WTC11 (cell line): Measurements from ENCODE around the gene COL6A5. TPM values are rescaled to one million over a fixed set of nuclear protein-coding genes. Genes with fewer than 3 reads are reported as not detected.
"Not testable (repeated sequence)": the region's sequence is repeated elsewhere in the genome, so short reads cannot be mapped to it uniquely, and the experiment has no call there.

Experiments
- ATAC-seq: fragments of 200-7000 bp; cut with Tn5 transposase; 2 replicates; pipeline ENCODE4 v1.10.0; 2021; ENCODE audit warnings: mild to moderate bottlenecking, moderate library complexity
- CTCF ChIA-PET: fragments of 300-600 bp; sonication (Branson Sonifier 250); formaldehyde crosslinking; loops from one replicate; lab custom pipeline; 2021; ENCODE audit warnings: antibody characterized with exemption; lab: Charles Lee
- POLR2A ChIA-PET: fragments of 350-600 bp; sonication (Branson Sonifier 250); formaldehyde crosslinking; loops from one replicate; lab custom pipeline; 2021; ENCODE audit warnings: antibody characterized with exemption; lab: Charles Lee
- DNase-seq: peaks from one replicate; pipeline ENCODE4 v3.0.0; 2021; ENCODE audit warnings: low spot score
- H3K27ac Mint-ChIP-seq: 2 replicates; pipeline ENCODE4 v1.8.0; 2021; ENCODE audit warnings: mixed read lengths
- H3K27me3 Mint-ChIP-seq: 2 replicates; pipeline ENCODE4 v1.8.0; 2021; ENCODE audit warnings: low read depth, mild to moderate bottlenecking, moderate library complexity, mixed read lengths
- H3K36me3 Mint-ChIP-seq: 2 replicates; pipeline ENCODE4 v1.8.0; 2021; ENCODE audit warnings: mixed read lengths
- H3K4me1 Mint-ChIP-seq: 2 replicates; pipeline ENCODE4 v1.8.0; 2022; ENCODE audit warnings: mixed read lengths
- H3K4me3 Mint-ChIP-seq: 2 replicates; pipeline ENCODE4 v1.8.0; 2021; ENCODE audit warnings: mild to moderate bottlenecking, moderate library complexity, mixed read lengths
- H3K9me3 Mint-ChIP-seq: 2 replicates; pipeline ENCODE4 v1.8.0; 2021; ENCODE audit warnings: mixed read lengths
- ATF1 ChIP-seq: sonication (generic); formaldehyde crosslinking; IDR thresholded peaks from 2 replicates; pipeline ENCODE4 v1.8.1; 2023; ENCODE audit warnings: mild to moderate bottlenecking, moderate library complexity, missing genetic modification reagents
- CDX4 ChIP-seq: fragments of 250-450 bp; sonication (Bioruptor Pico); IDR thresholded peaks from 2 replicates; pipeline ENCODE4 v1.9.0; 2021; ENCODE audit warnings: moderate library complexity, mild to moderate bottlenecking, inconsistent platforms, borderline replicate concordance
- CREB1 ChIP-seq: sonication (generic); formaldehyde crosslinking; IDR thresholded peaks from 2 replicates; pipeline ENCODE4 v1.8.0; 2023; ENCODE audit warnings: mild to moderate bottlenecking, missing genetic modification reagents
- JUN ChIP-seq: sonication (generic); formaldehyde crosslinking; IDR thresholded peaks from 2 replicates; pipeline ENCODE4 v1.8.0; 2023; ENCODE audit warnings: mild to moderate bottlenecking, missing genetic modification reagents
- MXD4 ChIP-seq: fragments of 250-450 bp; sonication (Bioruptor Pico); IDR thresholded peaks from 2 replicates; pipeline ENCODE4 v1.8.0; 2021; ENCODE audit warnings: mild to moderate bottlenecking, moderate library complexity, borderline replicate concordance
- RELA ChIP-seq: sonication (generic); formaldehyde crosslinking; IDR thresholded peaks from 2 replicates; pipeline ENCODE4 v1.8.1; 2022; ENCODE audit warnings: missing genetic modification reagents, mild to moderate bottlenecking, borderline replicate concordance
- ZNF263 ChIP-seq: sonication (generic); formaldehyde crosslinking; IDR thresholded peaks from 2 replicates; pipeline ENCODE4 v1.8.1; 2022; ENCODE audit warnings: low read depth, mild to moderate bottlenecking, moderate library complexity, missing genetic modification reagents
- ZNF416 ChIP-seq: fragments of 250-450 bp; sonication (Bioruptor Pico); IDR thresholded peaks from 2 replicates; pipeline ENCODE4 v1.9.0; 2021; ENCODE audit warnings: mild to moderate bottlenecking, inconsistent platforms
- ZNF423 ChIP-seq: fragments of 250-450 bp; sonication (Bioruptor Pico); IDR thresholded peaks from 2 replicates; pipeline ENCODE4 v2.1.2; 2022; ENCODE audit warnings: mild to moderate bottlenecking, moderate library complexity
- total RNA-seq: library from RNA; stranded (reverse); gene quantifications from 3 replicates; pipeline ENCODE4 v1.2.3, GENCODE V29; 2021
- TF ChIP-seq, protein P1 (sequence below): sonication (generic); formaldehyde crosslinking; IDR thresholded peaks from 2 replicates; pipeline ENCODE4 v1.8.0; 2023; ENCODE audit warnings: missing genetic modification reagents, mild to moderate bottlenecking, borderline replicate concordance
- TF ChIP-seq, protein P2 (sequence below): sonication (generic); formaldehyde crosslinking; IDR thresholded peaks from 2 replicates; pipeline ENCODE4 v1.8.1; 2023; ENCODE audit warnings: mild to moderate bottlenecking, missing genetic modification reagents
- TF ChIP-seq, protein P3 (sequence below): sonication (generic); formaldehyde crosslinking; IDR thresholded peaks from 2 replicates; pipeline ENCODE4 v1.8.0; 2022; ENCODE audit warnings: mild to moderate bottlenecking, missing genetic modification reagents
- TF ChIP-seq, protein P4 (sequence below): sonication (generic); formaldehyde crosslinking; IDR thresholded peaks from 2 replicates; pipeline ENCODE4 v1.8.1; 2022; ENCODE audit warnings: mild to moderate bottlenecking, missing genetic modification reagents, moderate library complexity, borderline replicate concordance
- TF ChIP-seq, protein P5 (sequence below): sonication (generic); formaldehyde crosslinking; IDR thresholded peaks from 2 replicates; pipeline ENCODE4 v1.8.0; 2022; ENCODE audit warnings: mild to moderate bottlenecking, missing genetic modification reagents
- TF ChIP-seq, protein P6 (sequence below): sonication (generic); formaldehyde crosslinking; conservative IDR thresholded peaks from 2 replicates; pipeline ENCODE4 v1.8.1; 2023; ENCODE audit warnings: mild to moderate bottlenecking, low read depth, missing genetic modification reagents, moderate library complexity

Gene COL6A5
- total RNA-seq, 1 experiment from 2014 or later, result not detected

GRCh38 chr3:130405956-130406355, 60.5 kb downstream of the COL6A5 start:
- peaks cover 47% of the 10 kb centered on the region for H3K9me3 Mint-ChIP-seq
- H3K36me3 Mint-ChIP-seq, result peaks cover 34% of the 10 kb centered on the region
- H3K4me3 Mint-ChIP-seq, result no peak overlapping the region
- ChIA-PET CTCF (no interaction called here), POLR2A (no interaction called here)
- DNase-seq (no peak), ATAC-seq (no peak)
- H3K4me1 Mint-ChIP-seq, result no peaks in the 10 kb centered on the region
- TF ChIP-seq ZNF423 (CRISPR knock-in tag), result no peak
- TF ChIP-seq, protein P1, sequence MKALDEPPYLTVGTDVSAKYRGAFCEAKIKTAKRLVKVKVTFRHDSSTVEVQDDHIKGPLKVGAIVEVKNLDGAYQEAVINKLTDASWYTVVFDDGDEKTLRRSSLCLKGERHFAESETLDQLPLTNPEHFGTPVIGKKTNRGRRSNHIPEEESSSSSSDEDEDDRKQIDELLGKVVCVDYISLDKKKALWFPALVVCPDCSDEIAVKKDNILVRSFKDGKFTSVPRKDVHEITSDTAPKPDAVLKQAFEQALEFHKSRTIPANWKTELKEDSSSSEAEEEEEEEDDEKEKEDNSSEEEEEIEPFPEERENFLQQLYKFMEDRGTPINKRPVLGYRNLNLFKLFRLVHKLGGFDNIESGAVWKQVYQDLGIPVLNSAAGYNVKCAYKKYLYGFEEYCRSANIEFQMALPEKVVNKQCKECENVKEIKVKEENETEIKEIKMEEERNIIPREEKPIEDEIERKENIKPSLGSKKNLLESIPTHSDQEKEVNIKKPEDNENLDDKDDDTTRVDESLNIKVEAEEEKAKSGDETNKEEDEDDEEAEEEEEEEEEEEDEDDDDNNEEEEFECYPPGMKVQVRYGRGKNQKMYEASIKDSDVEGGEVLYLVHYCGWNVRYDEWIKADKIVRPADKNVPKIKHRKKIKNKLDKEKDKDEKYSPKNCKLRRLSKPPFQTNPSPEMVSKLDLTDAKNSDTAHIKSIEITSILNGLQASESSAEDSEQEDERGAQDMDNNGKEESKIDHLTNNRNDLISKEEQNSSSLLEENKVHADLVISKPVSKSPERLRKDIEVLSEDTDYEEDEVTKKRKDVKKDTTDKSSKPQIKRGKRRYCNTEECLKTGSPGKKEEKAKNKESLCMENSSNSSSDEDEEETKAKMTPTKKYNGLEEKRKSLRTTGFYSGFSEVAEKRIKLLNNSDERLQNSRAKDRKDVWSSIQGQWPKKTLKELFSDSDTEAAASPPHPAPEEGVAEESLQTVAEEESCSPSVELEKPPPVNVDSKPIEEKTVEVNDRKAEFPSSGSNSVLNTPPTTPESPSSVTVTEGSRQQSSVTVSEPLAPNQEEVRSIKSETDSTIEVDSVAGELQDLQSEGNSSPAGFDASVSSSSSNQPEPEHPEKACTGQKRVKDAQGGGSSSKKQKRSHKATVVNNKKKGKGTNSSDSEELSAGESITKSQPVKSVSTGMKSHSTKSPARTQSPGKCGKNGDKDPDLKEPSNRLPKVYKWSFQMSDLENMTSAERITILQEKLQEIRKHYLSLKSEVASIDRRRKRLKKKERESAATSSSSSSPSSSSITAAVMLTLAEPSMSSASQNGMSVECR (CRISPR knock-in tag), result no peak
- no peak for TF ChIP-seq JUN (CRISPR knock-in tag)
- TF ChIP-seq RELA (CRISPR knock-in tag), result no peak
- no peak for TF ChIP-seq ZNF416 (CRISPR knock-in tag)
- TF ChIP-seq ATF1 (CRISPR knock-in tag), result no peak
- TF ChIP-seq, protein P2, sequence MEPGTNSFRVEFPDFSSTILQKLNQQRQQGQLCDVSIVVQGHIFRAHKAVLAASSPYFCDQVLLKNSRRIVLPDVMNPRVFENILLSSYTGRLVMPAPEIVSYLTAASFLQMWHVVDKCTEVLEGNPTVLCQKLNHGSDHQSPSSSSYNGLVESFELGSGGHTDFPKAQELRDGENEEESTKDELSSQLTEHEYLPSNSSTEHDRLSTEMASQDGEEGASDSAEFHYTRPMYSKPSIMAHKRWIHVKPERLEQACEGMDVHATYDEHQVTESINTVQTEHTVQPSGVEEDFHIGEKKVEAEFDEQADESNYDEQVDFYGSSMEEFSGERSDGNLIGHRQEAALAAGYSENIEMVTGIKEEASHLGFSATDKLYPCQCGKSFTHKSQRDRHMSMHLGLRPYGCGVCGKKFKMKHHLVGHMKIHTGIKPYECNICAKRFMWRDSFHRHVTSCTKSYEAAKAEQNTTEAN (CRISPR knock-in tag), result no peak
- no peak for TF ChIP-seq CREB1 (CRISPR knock-in tag)
- TF ChIP-seq, protein P3, sequence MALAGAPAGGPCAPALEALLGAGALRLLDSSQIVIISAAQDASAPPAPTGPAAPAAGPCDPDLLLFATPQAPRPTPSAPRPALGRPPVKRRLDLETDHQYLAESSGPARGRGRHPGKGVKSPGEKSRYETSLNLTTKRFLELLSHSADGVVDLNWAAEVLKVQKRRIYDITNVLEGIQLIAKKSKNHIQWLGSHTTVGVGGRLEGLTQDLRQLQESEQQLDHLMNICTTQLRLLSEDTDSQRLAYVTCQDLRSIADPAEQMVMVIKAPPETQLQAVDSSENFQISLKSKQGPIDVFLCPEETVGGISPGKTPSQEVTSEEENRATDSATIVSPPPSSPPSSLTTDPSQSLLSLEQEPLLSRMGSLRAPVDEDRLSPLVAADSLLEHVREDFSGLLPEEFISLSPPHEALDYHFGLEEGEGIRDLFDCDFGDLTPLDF (CRISPR knock-in tag), result no peak
- H3K27me3 Mint-ChIP-seq, result no peaks in the 10 kb centered on the region
- H3K27ac Mint-ChIP-seq, result no peak overlapping the region

DNA sequence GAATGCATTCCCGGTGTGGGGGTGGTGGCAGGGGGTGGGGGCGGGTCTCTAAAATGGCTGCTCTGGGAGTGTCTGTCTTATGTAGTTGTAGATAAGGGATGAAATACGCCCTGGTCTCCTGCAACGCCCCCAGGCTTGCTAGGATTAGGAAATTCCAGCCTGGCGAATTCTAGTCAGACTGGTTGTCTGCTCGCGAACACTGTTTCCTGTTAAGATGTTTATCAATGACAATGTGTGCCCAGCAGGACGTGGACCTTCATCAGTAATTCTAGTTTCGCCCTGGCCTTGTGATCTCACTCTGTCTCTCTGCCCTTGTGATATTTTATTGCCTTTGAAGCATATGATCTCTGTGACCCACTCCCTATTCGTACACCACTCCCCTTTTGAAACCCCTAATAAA, 62.8 kb downstream of the COL6A5 start:
- H3K4me1 Mint-ChIP-seq, CTCF ChIA-PET, ATAC-seq, H3K27ac Mint-ChIP-seq, H3K27me3 Mint-ChIP-seq, H3K4me3 Mint-ChIP-seq, POLR2A ChIA-PET: not testable (repeated sequence)
- DNase-seq, result peak; percentile 24
- peaks cover 34% of the 10 kb centered on the region for H3K36me3 Mint-ChIP-seq
- peaks cover 51% of the 10 kb centered on the region for H3K9me3 Mint-ChIP-seq

DNA sequence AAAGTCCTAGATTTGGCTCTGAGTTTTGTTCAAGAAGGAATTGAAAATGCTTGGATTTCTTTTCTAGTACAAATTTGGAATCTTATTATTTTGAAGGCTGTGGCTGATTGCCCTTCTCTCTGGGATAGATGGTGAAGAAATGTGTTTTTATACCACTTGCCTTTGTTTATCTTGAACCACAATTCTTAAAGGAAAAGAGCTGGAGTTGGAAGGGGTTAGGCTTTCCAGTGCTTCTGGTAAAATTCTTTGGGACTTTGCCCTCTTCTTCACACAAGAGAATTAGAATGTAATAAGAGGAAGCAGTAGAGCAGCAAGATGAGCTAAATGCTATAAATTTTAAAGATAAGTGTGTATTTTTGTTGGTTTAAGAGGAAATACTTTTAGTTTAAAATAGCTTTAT, 65.8 kb downstream of the COL6A5 start:
- Mint-ChIP-seq H3K9me3 (peaks cover 44% of the 10 kb centered on the region), H3K4me1 (peaks cover 5% of the 10 kb centered on the region), H3K27me3 (peaks cover 4% of the 10 kb centered on the region; the same call in 1 of the 2 replicates), H3K27ac (no peak overlapping the region), H3K36me3 (peaks cover 34% of the 10 kb centered on the region), H3K4me3 (no peak overlapping the region)
- no peak for ATAC-seq
- ChIA-PET POLR2A (no interaction called here), CTCF (interaction anchor here (1.2 kb wide), 1 partner anchor 135 kb away, joined by 4 read pairs; no protein-coding TSS in a partner anchor)
- DNase-seq, result no peak
- TF ChIP-seq, protein P4, sequence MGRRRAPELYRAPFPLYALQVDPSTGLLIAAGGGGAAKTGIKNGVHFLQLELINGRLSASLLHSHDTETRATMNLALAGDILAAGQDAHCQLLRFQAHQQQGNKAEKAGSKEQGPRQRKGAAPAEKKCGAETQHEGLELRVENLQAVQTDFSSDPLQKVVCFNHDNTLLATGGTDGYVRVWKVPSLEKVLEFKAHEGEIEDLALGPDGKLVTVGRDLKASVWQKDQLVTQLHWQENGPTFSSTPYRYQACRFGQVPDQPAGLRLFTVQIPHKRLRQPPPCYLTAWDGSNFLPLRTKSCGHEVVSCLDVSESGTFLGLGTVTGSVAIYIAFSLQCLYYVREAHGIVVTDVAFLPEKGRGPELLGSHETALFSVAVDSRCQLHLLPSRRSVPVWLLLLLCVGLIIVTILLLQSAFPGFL (CRISPR knock-in tag), result no peak
- TF ChIP-seq ZNF263 (CRISPR knock-in tag) (no peak), CDX4 (CRISPR knock-in tag) (no peak), MXD4 (CRISPR knock-in tag) (no peak)
- TF ChIP-seq, protein P5, sequence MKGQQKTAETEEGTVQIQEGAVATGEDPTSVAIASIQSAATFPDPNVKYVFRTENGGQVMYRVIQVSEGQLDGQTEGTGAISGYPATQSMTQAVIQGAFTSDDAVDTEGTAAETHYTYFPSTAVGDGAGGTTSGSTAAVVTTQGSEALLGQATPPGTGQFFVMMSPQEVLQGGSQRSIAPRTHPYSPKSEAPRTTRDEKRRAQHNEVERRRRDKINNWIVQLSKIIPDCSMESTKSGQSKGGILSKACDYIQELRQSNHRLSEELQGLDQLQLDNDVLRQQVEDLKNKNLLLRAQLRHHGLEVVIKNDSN (CRISPR knock-in tag), result no peak
- TF ChIP-seq, protein P6, sequence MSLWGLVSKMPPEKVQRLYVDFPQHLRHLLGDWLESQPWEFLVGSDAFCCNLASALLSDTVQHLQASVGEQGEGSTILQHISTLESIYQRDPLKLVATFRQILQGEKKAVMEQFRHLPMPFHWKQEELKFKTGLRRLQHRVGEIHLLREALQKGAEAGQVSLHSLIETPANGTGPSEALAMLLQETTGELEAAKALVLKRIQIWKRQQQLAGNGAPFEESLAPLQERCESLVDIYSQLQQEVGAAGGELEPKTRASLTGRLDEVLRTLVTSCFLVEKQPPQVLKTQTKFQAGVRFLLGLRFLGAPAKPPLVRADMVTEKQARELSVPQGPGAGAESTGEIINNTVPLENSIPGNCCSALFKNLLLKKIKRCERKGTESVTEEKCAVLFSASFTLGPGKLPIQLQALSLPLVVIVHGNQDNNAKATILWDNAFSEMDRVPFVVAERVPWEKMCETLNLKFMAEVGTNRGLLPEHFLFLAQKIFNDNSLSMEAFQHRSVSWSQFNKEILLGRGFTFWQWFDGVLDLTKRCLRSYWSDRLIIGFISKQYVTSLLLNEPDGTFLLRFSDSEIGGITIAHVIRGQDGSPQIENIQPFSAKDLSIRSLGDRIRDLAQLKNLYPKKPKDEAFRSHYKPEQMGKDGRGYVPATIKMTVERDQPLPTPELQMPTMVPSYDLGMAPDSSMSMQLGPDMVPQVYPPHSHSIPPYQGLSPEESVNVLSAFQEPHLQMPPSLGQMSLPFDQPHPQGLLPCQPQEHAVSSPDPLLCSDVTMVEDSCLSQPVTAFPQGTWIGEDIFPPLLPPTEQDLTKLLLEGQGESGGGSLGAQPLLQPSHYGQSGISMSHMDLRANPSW (CRISPR knock-in tag), result no peak
